Glomerular visceral epithelial cell (primary cell): Measurements from ENCODE around the gene CLEC11A.
"Not testable (repeated sequence)": the region's sequence is repeated elsewhere in the genome, so short reads cannot be mapped to it uniquely, and the experiment has no call there.

Source experiments
- DNase-seq: peaks from one replicate; pipeline ENCODE4 v3.0.0-alpha.2; 2016; ENCODE audit errors: extremely low spot score

Gene CLEC11A

GRCh38 chr19:50721441-50722137 is 1.6 kb upstream of the CLEC11A start:
- no peak for DNase-seq

GRCh38 chr19:50722201-50723013 is 757 bp upstream of the CLEC11A start:
- DNase-seq: no peak

- DNase-seq: no peak
These were observed 764 bp downstream of the CLEC11A start for GRCh38 chr19:50723735-50724521.

GRCh38 chr19:50724522-50725217 is 1.5 kb downstream of the CLEC11A start:
- DNase-seq: peak; percentile 99

GRCh38 chr19:50725218-50725910 is 2.2 kb downstream of the CLEC11A start:
- no peak for DNase-seq

- no peak for DNase-seq
These were observed 2.7 kb downstream of the CLEC11A start for GRCh38 chr19:50725911-50726230.

- no peak for DNase-seq
These were observed 5.0 kb downstream of the CLEC11A start for GRCh38 chr19:50728084-50728737.

- DNase-seq: no peak
These were observed 6.7 kb downstream of the CLEC11A start for GRCh38 chr19:50729894-50730293.

GRCh38 chr19:50735869-50736268 is 12.7 kb downstream of the CLEC11A start:
- DNase-seq: no peak

GRCh38 chr19:50736338-50736737 is 13.2 kb downstream of the CLEC11A start:
- DNase-seq: no peak

GRCh38 chr19:50739132-50739913 is 16.2 kb downstream of the CLEC11A start:
- DNase-seq: no peak

GRCh38 chr19:50739914-50740426 is 16.8 kb downstream of the CLEC11A start:
- DNase-seq: no peak

GRCh38 chr19:50741179-50741933 is 18.2 kb downstream of the CLEC11A start:
- no peak for DNase-seq

GRCh38 chr19:50743537-50743936 is 20.4 kb downstream of the CLEC11A start:
- DNase-seq: no peak

GRCh38 chr19:50745221-50745620 is 22.1 kb downstream of the CLEC11A start:
- DNase-seq: no peak

- not testable (repeated sequence) for DNase-seq
These were observed 24.0 kb downstream of the CLEC11A start for GRCh38 chr19:50747141-50747540.

GRCh38 chr19:50749490-50749889 is 26.3 kb downstream of the CLEC11A start:
- no peak for DNase-seq

GRCh38 chr19:50750010-50750409 is 26.8 kb downstream of the CLEC11A start:
- no peak for DNase-seq

- no peak for DNase-seq
These were observed 30.7 kb downstream of the CLEC11A start for GRCh38 chr19:50753879-50754278.
